ENCODE measurements around the gene RNASE7.

RNASE7 gene

DNA sequence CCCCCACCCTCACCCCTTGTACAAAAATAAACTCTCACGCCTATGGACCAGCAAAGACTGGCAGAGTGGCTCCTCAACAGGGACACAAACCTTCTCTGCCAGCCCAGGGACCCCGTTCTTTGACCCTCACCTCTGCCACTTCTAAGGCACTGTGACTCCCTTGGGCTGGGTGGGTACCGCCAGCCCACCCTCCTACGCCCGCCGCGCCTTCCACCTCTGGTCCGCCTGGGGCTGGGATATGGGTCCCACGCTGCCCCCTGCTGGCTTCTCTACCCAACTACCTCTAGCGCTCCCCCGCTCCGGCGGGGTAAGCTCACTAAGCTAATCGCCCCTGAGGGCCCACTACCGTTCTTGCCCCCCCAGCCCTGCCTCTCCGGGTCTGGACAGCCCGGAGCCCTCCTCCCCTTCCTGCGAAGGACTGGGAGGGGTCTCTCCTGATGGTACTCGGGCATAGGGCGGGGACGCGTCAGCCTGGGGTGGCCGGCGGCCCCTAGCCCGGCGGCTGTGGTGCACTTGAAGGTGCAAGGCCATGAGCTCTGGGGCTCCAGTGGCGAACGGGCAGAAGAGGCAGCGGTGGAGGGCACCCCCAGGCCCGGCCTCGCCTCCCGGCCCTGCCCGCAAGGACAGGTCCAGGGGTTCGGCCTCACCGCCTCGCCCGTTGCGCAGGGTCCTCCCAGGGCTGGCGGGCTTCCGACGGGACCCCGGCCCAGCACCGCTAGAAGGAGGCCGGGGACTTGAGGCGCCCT lies 48.2 kb downstream of the RNASE7 start:
- no peak for DNase-seq (ENCODE audit: extremely low read depth, low read depth)
- TF ChIP-seq, protein P1, sequence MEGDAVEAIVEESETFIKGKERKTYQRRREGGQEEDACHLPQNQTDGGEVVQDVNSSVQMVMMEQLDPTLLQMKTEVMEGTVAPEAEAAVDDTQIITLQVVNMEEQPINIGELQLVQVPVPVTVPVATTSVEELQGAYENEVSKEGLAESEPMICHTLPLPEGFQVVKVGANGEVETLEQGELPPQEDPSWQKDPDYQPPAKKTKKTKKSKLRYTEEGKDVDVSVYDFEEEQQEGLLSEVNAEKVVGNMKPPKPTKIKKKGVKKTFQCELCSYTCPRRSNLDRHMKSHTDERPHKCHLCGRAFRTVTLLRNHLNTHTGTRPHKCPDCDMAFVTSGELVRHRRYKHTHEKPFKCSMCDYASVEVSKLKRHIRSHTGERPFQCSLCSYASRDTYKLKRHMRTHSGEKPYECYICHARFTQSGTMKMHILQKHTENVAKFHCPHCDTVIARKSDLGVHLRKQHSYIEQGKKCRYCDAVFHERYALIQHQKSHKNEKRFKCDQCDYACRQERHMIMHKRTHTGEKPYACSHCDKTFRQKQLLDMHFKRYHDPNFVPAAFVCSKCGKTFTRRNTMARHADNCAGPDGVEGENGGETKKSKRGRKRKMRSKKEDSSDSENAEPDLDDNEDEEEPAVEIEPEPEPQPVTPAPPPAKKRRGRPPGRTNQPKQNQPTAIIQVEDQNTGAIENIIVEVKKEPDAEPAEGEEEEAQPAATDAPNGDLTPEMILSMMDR (IDR thresholded peaks at IDR 0.05; ENCODE audit: low read depth, low read length, missing control alignments) = peak; percentile 58
- no peak overlapping the region for H3K4me3 ChIP-seq (replicated peaks; ENCODE audit: low read depth, low read length)

DNA sequence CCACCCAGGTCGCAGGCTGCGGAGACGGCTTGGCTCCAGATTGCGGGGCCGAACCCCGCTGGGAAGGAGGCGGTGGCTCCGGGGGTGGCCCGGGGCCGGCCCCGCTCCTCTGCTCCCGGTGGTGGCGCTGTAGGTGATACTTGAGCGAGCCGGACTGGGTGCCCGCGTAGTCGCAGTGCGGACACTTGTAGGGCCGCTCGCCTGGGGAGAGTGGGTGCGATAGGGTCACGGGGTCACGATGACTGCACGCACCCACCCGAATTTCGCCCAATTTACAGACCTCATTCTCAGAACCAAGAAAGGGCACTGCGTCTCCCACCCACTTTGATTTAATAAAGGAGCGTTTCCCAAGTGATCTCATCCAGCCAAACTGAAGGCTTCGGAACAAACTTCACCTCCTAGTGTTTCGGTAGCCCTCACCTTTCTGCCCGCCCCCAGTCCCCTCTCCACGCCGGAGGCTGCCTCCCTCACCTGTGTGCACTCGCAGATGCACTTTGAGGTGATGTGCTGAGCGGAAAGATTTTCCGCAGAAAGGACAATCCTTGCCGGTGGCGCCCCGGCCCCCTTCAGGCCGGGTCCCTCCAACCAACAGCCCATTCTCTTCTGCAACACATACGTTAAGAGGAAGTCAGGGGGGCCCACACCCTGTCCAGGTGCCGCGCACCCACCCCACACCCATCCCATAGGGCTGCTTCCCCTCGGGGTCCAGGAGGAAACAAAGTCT lies 48.9 kb downstream of the RNASE7 start:
- TF ChIP-seq, protein P1 (IDR thresholded peaks at IDR 0.05; ENCODE audit: low read depth, low read length, missing control alignments) = no peak
- no peak overlapping the region for H3K4me3 ChIP-seq (replicated peaks; ENCODE audit: low read depth, low read length)
- no peak for DNase-seq (ENCODE audit: extremely low read depth, low read depth)

DNA sequence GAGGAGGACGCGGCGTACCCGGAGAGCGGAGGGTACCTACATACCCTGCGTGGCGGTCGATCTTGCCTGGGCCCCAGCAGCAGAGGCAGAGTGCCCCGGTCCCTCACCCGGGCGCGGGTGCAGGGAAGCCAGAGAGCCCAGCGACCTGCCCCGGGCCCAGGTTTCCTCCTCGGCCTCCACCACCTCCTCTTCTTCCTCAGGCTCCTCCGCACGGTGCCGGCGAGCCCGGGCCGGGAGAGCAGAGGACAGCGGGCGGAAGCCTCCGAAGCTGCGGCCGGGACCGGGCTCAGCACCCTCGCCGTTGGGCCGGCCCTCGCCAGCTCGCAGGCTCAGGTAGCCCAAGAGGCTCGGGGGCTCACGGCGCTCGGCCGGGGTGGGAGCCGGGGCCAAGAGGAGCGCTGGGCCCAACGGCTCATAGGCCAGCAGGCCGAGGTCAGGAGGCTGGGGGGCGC lies 49.7 kb downstream of the RNASE7 start:
- TF ChIP-seq, protein P1 (IDR thresholded peaks at IDR 0.05; ENCODE audit: low read depth, low read length, missing control alignments) = no peak
- H3K4me3 ChIP-seq (replicated peaks; ENCODE audit: low read depth, low read length) = no peak overlapping the region
- no peak for DNase-seq (ENCODE audit: extremely low read depth, low read depth)

DNA sequence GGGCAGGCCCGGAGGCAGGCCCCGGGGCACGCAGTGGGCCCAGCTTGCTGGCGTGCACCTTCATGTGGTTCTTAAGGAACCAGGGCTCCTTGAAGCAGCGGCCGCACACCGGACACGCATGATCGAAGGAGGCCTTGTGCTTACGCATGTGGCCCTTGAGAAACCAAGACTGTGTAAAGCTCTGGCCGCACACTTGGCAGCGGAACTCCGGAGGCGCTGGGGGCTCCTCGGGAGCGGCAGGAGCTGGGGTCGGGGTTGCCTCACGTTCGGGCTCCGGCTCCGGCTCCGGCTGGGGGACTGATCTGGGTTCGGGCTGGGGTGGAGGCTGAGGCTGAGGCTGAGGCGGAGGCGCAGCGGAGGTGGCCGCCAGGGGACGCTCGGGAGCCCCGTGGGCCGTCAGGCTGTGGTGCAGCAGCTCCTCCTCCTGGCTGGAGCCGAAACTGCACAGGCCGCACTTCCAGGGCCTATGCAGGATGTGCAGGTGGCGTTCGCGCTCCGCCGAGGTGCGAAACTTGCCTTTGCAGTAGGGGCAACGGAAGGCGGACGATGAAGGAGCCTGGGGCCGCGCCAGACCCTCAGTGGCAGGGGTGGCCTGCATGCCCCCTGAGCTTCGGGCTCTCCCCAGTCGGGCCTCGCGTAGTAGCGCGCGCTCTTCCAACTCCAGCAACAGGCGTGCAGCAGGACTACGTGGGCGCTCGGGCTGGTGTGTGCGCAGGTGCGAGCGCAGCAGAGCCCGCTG lies 50.3 kb downstream of the RNASE7 start:
- no peak overlapping the region for H3K4me3 ChIP-seq (replicated peaks; ENCODE audit: low read depth, low read length)
- no peak for DNase-seq (ENCODE audit: extremely low read depth, low read depth)
- TF ChIP-seq, protein P1 (IDR thresholded peaks at IDR 0.05; ENCODE audit: low read depth, low read length, missing control alignments) = peak; percentile 100

DNA sequence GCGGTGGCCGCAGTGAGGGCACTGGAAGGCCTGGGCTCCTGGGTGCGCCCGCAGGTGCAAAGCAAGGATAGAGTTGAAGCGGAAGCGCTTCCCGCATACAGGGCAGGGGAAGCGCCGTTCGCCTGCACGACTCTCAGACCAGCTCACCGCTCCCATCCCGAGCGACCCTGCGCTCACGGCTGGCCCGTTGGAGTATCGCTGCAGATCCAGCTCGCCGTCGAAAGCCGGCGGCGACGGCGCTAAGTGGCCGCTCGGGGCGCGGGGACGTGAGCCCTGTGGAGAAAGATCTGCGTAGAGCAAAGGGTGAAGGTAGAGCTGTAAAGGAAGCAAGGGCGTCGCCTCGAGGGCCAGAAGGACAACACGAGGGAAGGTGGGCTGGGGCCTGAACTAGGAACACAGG lies 50.9 kb downstream of the RNASE7 start:
- H3K4me3 ChIP-seq (replicated peaks; ENCODE audit: low read depth, low read length) = no peak overlapping the region
- DNase-seq (ENCODE audit: extremely low read depth, low read depth) = no peak
- TF ChIP-seq, protein P1 (IDR thresholded peaks at IDR 0.05; ENCODE audit: low read depth, low read length, missing control alignments) = no peak
